Vagina (tissue), 2 donors: ENCODE data around the gene GRM4. TPM values are rescaled to one million over a fixed set of nuclear protein-coding genes. Genes with fewer than 3 reads are reported as not detected.

Source experiments
- DNase-seq, 2 donors: peaks; one replicate each; pipeline ENCODE4 v3.0.0-alpha.2; 2017; ENCODE audit errors: extremely low spot score in 2 of 2
- H3K27ac ChIP-seq: fragments of 200-600 bp; sonication (generic); one replicate; pipeline ENCODE4 v1.5.1; 2019
- H3K27me3 ChIP-seq: fragments of 200-600 bp; sonication (generic); one replicate; pipeline ENCODE4 v1.5.1; 2019
- H3K36me3 ChIP-seq, 2 donors: fragments of 200-600 bp; sonication (generic); one replicate each; pipeline ENCODE4 v1.5.1; 2017 to 2019
- H3K4me1 ChIP-seq: fragments of 200-600 bp; sonication (generic); one replicate; pipeline ENCODE4 v1.5.1; 2019
- H3K4me3 ChIP-seq, 2 donors: fragments of 200-600 bp; sonication (generic); 1 replicate in 1 of 2; 2 replicates in 1 of 2; pipeline ENCODE4 v1.5.1; 2016 to 2019
- H3K9me3 ChIP-seq: fragments of 200-600 bp; sonication (generic); one replicate; pipeline ENCODE4 v1.5.1; 2019
- CTCF ChIP-seq, 3 experiments: fragments of 450-650 bp in 2 of 3; fragments of 200-600 bp in 1 of 3; sonication (generic) in 1 of 3; IDR thresholded peaks; one replicate each; pipeline ENCODE4 v1.5.1; 2017 to 2019; ENCODE audit warnings: antibody characterized with exemption in 3 of 3, mild to moderate bottlenecking in 2 of 3, moderate library complexity in 2 of 3
- POLR2A ChIP-seq, 2 donors: fragments of 450-650 bp; IDR thresholded peaks; one replicate each; pipeline ENCODE4 v1.6.1; 2017; ENCODE audit warnings: antibody characterized with exemption in 2 of 2, mild to moderate bottlenecking in 2 of 2, moderate library complexity in 2 of 2
- POLR2AphosphoS5 ChIP-seq, 2 donors: sonication (generic); formaldehyde crosslinking; IDR thresholded peaks; one replicate each; pipeline ENCODE4 v1.9.0; 2017; ENCODE audit warnings: antibody characterized with exemption in 2 of 2, mild to moderate bottlenecking in 2 of 2, low read depth in 1 of 2; ENCODE audit not compliant: insufficient read depth in 1 of 2
- intact Hi-C: fragments of 100-400 bp; cut with DNase I; formaldehyde crosslinking; loops from one replicate; pipeline ENCODE4 v1.15.1; 2023
- total RNA-seq: library from RNA; depleted of rRNA; stranded (reverse); fragments of >200 nt; gene quantifications from one replicate; pipeline ENCODE4 v1.2.3, GENCODE V29; 2016

GRM4 gene
- total RNA-seq, 1 donor from 2014 or later, result not detected

- no peaks in the 10 kb centered on the region for H3K27me3 ChIP-seq
- intact Hi-C loops, result no loop called here
- TF ChIP-seq POLR2AphosphoS5 (IDR thresholded peaks at IDR 0.05; ENCODE audit: insufficient read depth in 1 of 2, low read depth in 1 of 2) (no peak), POLR2A (IDR thresholded peaks at IDR 0.05) (no peak), CTCF (IDR thresholded peaks at IDR 0.05) (no peak)
- no peaks in the 10 kb centered on the region for H3K9me3 ChIP-seq
- no peak overlapping the region for H3K27ac ChIP-seq
- DNase-seq, result no peak
- H3K4me3 ChIP-seq, result no peak overlapping the region
- no peaks in the 10 kb centered on the region for H3K36me3 ChIP-seq
- H3K4me1 ChIP-seq, result no peaks in the 10 kb centered on the region
Measured at GRCh38 chr6:34170346-34170745, 24.5 kb upstream of the GRM4 start.

- no peak overlapping the region for H3K4me3 ChIP-seq
- H3K27ac ChIP-seq, result no peak overlapping the region
- TF ChIP-seq CTCF (IDR thresholded peaks at IDR 0.05) (no peak), POLR2AphosphoS5 (IDR thresholded peaks at IDR 0.05; ENCODE audit: insufficient read depth in 1 of 2, low read depth in 1 of 2) (no peak), POLR2A (IDR thresholded peaks at IDR 0.05) (no peak)
- no peaks in the 10 kb centered on the region for H3K27me3 ChIP-seq
- H3K9me3 ChIP-seq, result no peaks in the 10 kb centered on the region
- no peak for DNase-seq
- no peaks in the 10 kb centered on the region for H3K4me1 ChIP-seq
- no peaks in the 10 kb centered on the region for H3K36me3 ChIP-seq
- intact Hi-C loops, result no loop called here
Measured at GRCh38 chr6:34169897-34170296, 24.0 kb upstream of the GRM4 start.

GRCh38 chr6:34161857-34162515 lies 16.1 kb upstream of the GRM4 start:
- Histone ChIP-seq H3K4me3 (no peak overlapping the region), H3K27ac (no peak overlapping the region), H3K4me1 (no peaks in the 10 kb centered on the region), H3K27me3 (no peaks in the 10 kb centered on the region), H3K36me3 (no peaks in the 10 kb centered on the region), H3K9me3 (peaks cover 6% of the 10 kb centered on the region)
- DNase-seq, result peak in 1 of 2 donors; percentile 77
- TF ChIP-seq CTCF (IDR thresholded peaks at IDR 0.05), result no peak
- no peak for TF ChIP-seq POLR2A (IDR thresholded peaks at IDR 0.05)
- TF ChIP-seq POLR2AphosphoS5 (IDR thresholded peaks at IDR 0.05; ENCODE audit: insufficient read depth in 1 of 2, low read depth in 1 of 2), result no peak
- intact Hi-C loops, result no loop called here

GRCh38 chr6:34159844-34160243 lies 14.0 kb upstream of the GRM4 start:
- H3K27ac ChIP-seq, result no peak overlapping the region
- no peak overlapping the region for H3K4me3 ChIP-seq
- intact Hi-C loops, result loop anchor here (10.0 kb wide), 1 partner anchor 385 kb away; no protein-coding TSS in a partner anchor
- DNase-seq, result no peak
- H3K4me1 ChIP-seq, result peaks cover 2% of the 10 kb centered on the region
- no peaks in the 10 kb centered on the region for H3K27me3 ChIP-seq
- TF ChIP-seq CTCF (IDR thresholded peaks at IDR 0.05) (no peak), POLR2A (IDR thresholded peaks at IDR 0.05) (no peak), POLR2AphosphoS5 (IDR thresholded peaks at IDR 0.05; ENCODE audit: insufficient read depth in 1 of 2, low read depth in 1 of 2) (no peak)
- peaks cover 6% of the 10 kb centered on the region for H3K9me3 ChIP-seq
- no peaks in the 10 kb centered on the region for H3K36me3 ChIP-seq

GRCh38 chr6:34158876-34159275 lies 13.0 kb upstream of the GRM4 start:
- Histone ChIP-seq H3K27me3 (no peaks in the 10 kb centered on the region), H3K36me3 (no peaks in the 10 kb centered on the region), H3K9me3 (peaks cover 6% of the 10 kb centered on the region), H3K27ac (no peak overlapping the region), H3K4me3 (no peak overlapping the region), H3K4me1 (peaks cover 10% of the 10 kb centered on the region)
- no peak for DNase-seq
- intact Hi-C loops, result loop anchor here (10.0 kb wide), 1 partner anchor 384 kb away; no protein-coding TSS in a partner anchor
- TF ChIP-seq POLR2AphosphoS5 (IDR thresholded peaks at IDR 0.05; ENCODE audit: insufficient read depth in 1 of 2, low read depth in 1 of 2) (no peak), POLR2A (IDR thresholded peaks at IDR 0.05) (no peak), CTCF (IDR thresholded peaks at IDR 0.05) (no peak)
